Activated CD4-positive, alpha-beta T cell treated with anti-CD3 and anti-CD28 coated beads for 48 hours (primary cell): ENCODE results near the gene SOX3.

Source experiments
- DNase-seq: peaks from one replicate; pipeline ENCODE4 v3.0.0-alpha.2; 2020

Gene SOX3

GRCh38 chrX:140504371-140505324, at the start of gene SOX3:
TSS of gene SOX3 (minus strand) at chrX:140505069. CDS start at chrX:140505060, 9 bp downstream.
- no peak for DNase-seq

GRCh38 chrX:140548985-140549384, 44.1 kb upstream of the SOX3 start:
- no peak for DNase-seq

- no peak for DNase-seq
These were observed 21.3 kb upstream of the SOX3 start for GRCh38 chrX:140526171-140526570.

GRCh38 chrX:140525448-140525847, 20.6 kb upstream of the SOX3 start:
- no peak for DNase-seq

- DNase-seq, result no peak
These were observed 19.7 kb upstream of the SOX3 start for GRCh38 chrX:140524556-140524955.

GRCh38 chrX:140521393-140521792, 16.5 kb upstream of the SOX3 start:
- no peak for DNase-seq

GRCh38 chrX:140514554-140514953, 9.7 kb upstream of the SOX3 start:
- no peak for DNase-seq

- no peak for DNase-seq
These were observed 6.0 kb upstream of the SOX3 start for GRCh38 chrX:140510895-140511295.

- no peak for DNase-seq
These were observed 5.4 kb upstream of the SOX3 start for GRCh38 chrX:140510306-140510676.

GRCh38 chrX:140509468-140510305, 4.8 kb upstream of the SOX3 start:
- no peak for DNase-seq

GRCh38 chrX:140508958-140509357, 4.1 kb upstream of the SOX3 start:
- DNase-seq, result no peak

GRCh38 chrX:140507982-140508305, 3.1 kb upstream of the SOX3 start:
- DNase-seq, result no peak

GRCh38 chrX:140507223-140507981, 2.5 kb upstream of the SOX3 start:
- DNase-seq, result no peak

- no peak for DNase-seq
These were observed 810 bp upstream of the SOX3 start for GRCh38 chrX:140505421-140506337.

GRCh38 chrX:140503714-140504351, 1.0 kb downstream of the SOX3 start:
- DNase-seq, result no peak

GRCh38 chrX:140503238-140503601, 1.6 kb downstream of the SOX3 start:
- DNase-seq, result no peak

GRCh38 chrX:140502491-140503237, 2.2 kb downstream of the SOX3 start:
- no peak for DNase-seq

GRCh38 chrX:140501940-140502468, 2.9 kb downstream of the SOX3 start:
- DNase-seq, result no peak

- DNase-seq, result no peak
These were observed 3.5 kb downstream of the SOX3 start for GRCh38 chrX:140501321-140501720.

- no peak for DNase-seq
These were observed 4.4 kb downstream of the SOX3 start for GRCh38 chrX:140500441-140500840.

- DNase-seq, result no peak
These were observed 9.1 kb downstream of the SOX3 start for GRCh38 chrX:140495739-140496138.
